Breast epithelium (tissue), 3 donors: ENCODE measurements around the gene OR6K3.

Experiments used
- POLR2A ChIP-seq: fragments of 450-650 bp; IDR thresholded peaks from one replicate; pipeline ENCODE4 v1.6.1; 2016; ENCODE audit warnings: antibody characterized with exemption, mild to moderate bottlenecking, moderate library complexity
- TF ChIP-seq, protein P1 (sequence below), 3 donors: fragments of 450-650 bp; IDR thresholded peaks; one replicate each; pipeline ENCODE4 v1.5.1; 2016 to 2017; ENCODE audit warnings: antibody characterized with exemption in 3 of 3, mild to moderate bottlenecking in 3 of 3, moderate library complexity in 3 of 3

GRCh38 chr1:158689875-158690274 is 30.6 kb downstream of the OR6K3 start:
- TF ChIP-seq, protein P1, sequence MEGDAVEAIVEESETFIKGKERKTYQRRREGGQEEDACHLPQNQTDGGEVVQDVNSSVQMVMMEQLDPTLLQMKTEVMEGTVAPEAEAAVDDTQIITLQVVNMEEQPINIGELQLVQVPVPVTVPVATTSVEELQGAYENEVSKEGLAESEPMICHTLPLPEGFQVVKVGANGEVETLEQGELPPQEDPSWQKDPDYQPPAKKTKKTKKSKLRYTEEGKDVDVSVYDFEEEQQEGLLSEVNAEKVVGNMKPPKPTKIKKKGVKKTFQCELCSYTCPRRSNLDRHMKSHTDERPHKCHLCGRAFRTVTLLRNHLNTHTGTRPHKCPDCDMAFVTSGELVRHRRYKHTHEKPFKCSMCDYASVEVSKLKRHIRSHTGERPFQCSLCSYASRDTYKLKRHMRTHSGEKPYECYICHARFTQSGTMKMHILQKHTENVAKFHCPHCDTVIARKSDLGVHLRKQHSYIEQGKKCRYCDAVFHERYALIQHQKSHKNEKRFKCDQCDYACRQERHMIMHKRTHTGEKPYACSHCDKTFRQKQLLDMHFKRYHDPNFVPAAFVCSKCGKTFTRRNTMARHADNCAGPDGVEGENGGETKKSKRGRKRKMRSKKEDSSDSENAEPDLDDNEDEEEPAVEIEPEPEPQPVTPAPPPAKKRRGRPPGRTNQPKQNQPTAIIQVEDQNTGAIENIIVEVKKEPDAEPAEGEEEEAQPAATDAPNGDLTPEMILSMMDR (IDR thresholded peaks at IDR 0.05) = no peak
- TF ChIP-seq POLR2A = no peak
